BJ (cell line): ENCODE data around the gene NISCH. TPM values are rescaled to one million over a fixed set of nuclear protein-coding genes. Genes with fewer than 3 reads are reported as not detected.
A peak's percentile ranks its signal among the peaks of the same experiment; 100 is the strongest.

ENCODE experiments used
- CTCF ChIA-PET: fragments of 350-600 bp; formaldehyde crosslinking; extraction: SDS; loops from one replicate; lab custom pipeline; 2021; ENCODE audit warnings: antibody characterized with exemption, inconsistent platforms; lab: Yijun Ruan, JAX
- POLR2A ChIA-PET: fragments of 300-600 bp; sonication (Branson Sonifier 250); formaldehyde crosslinking; extraction: SDS; loops from one replicate; lab custom pipeline; 2021; ENCODE audit warnings: antibody characterized with exemption; lab: Charles Lee
- DNase-seq: peaks from one replicate; pipeline ENCODE4 v3.0.0-alpha.2; 2011; ENCODE audit warnings: low read depth
- H3K27me3 ChIP-seq: 2 replicates; pipeline ENCODE4 v1.6.0; 2011; ENCODE audit warnings: low read length; ENCODE audit not compliant: control insufficient read depth, insufficient read depth
- H3K36me3 ChIP-seq: 2 replicates; pipeline ENCODE4 v1.5.1; 2011; ENCODE audit warnings: low read length; ENCODE audit not compliant: control insufficient read depth, insufficient read depth
- H3K4me3 ChIP-seq: 2 replicates; pipeline ENCODE4 v1.5.1; 2011; ENCODE audit warnings: low read depth, mild to moderate bottlenecking, control low read depth, low read length
- CTCF ChIP-seq: IDR thresholded peaks from 2 replicates; pipeline ENCODE4 v1.5.1; 2011; ENCODE audit warnings: low read depth, mild to moderate bottlenecking, control low read depth, inconsistent platforms, low read length, moderate library complexity; ENCODE audit not compliant: insufficient read depth
- polyA plus RNA-seq: library from polyadenylated mRNA; depleted of rRNA; stranded (reverse); fragments of >200 nt; gene quantifications from 2 replicates; pipeline ENCODE4 v1.2.3, GENCODE V29; 2011

The NISCH gene
- polyA plus RNA-seq, 1 experiment, result 95.3 TPM

GRCh38 chr3:52494445-52494844, 39.0 kb downstream of the NISCH start:
- ChIA-PET POLR2A (no interaction called here), CTCF (interaction anchor here (1.0 kb wide), 1 partner anchor 66 kb away, joined by 3 read pairs; no protein-coding TSS in a partner anchor)
- H3K36me3 ChIP-seq, result peaks cover 40% of the 10 kb centered on the region
- DNase-seq, result no peak
- no peak overlapping the region for H3K4me3 ChIP-seq
- TF ChIP-seq CTCF, result no peak
- no peaks in the 10 kb centered on the region for H3K27me3 ChIP-seq

GRCh38 chr3:52494886-52495495, 39.6 kb downstream of the NISCH start, which contains the start of gene STAB1:
STAB1 (plus strand) TSS chr3:52495338; CDS start chr3:52495414, 76 bp downstream.
- ChIA-PET POLR2A (no interaction called here), CTCF (interaction anchor here (1.0 kb wide), 1 partner anchor 67 kb away, joined by 3 read pairs; no protein-coding TSS in a partner anchor)
- TF ChIP-seq CTCF, result no peak
- no peak for DNase-seq
- Histone ChIP-seq H3K27me3 (no peaks in the 10 kb centered on the region), H3K4me3 (no peak within 1 kb of the TSS), H3K36me3 (peaks cover 34% of the 10 kb centered on the region)

- peaks cover 25% of the 10 kb centered on the region for H3K36me3 ChIP-seq
- H3K27me3 ChIP-seq, result no peaks in the 10 kb centered on the region
- TF ChIP-seq CTCF, result no peak
- no peak for DNase-seq
- ChIA-PET CTCF (interaction anchor here (1.2 kb wide), 1 partner anchor 16 kb away, joined by 4 read pairs; no protein-coding TSS in a partner anchor), POLR2A (no interaction called here)
- H3K4me3 ChIP-seq, result no peak overlapping the region
Observed at GRCh38 chr3:52495777-52496602, 40.6 kb downstream of the NISCH start.

DNA sequence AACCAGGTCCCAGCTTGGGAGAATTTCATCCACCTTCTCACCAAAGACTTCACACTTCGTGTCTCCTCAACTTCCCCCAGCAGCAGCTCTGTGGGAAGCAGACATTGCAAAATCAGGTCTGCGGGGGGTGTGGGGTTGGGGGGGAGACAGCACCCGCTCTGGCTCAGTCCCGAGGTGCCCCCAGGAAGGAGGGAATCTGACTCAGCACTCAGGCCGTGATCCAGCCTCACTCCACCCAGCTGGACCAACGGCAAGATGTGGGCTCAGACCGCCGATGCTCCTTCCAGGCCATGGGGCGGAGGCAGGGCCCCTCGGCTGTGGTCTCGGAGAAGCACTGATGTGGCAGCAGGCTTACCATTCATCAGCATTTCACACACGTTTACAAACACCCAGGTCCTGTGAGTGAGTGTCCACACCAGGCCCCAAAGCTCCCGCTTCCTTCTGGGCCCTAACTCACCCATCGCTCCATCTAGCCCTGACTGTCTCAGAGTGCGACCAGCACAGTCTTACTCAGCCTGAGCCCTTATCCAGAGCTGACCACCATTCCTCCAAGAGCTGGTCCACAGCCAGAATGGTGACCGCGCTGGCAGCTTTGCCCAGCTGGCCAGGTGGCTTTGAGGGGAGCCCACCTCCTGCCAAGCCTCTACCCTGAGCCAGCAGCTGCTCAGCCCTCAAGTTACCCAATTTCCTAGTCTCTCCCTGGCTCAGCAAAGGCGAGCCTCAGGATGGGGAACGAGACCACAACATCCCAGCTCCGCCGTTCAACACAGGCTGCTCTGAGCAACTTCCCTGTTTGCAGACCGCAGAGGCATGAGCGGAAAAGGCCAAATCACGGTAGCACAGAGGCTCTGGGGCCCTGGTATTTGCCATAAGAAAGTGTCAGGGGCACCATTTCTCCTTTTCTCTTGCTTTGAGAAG, 43.0 kb downstream of the NISCH start:
- peak; percentile 14 for DNase-seq
- Histone ChIP-seq H3K36me3 (peaks cover 4% of the 10 kb centered on the region; the same call in 1 of the 2 replicates), H3K4me3 (no peak overlapping the region), H3K27me3 (no peaks in the 10 kb centered on the region)
- TF ChIP-seq CTCF, result no peak
- ChIA-PET CTCF (interaction anchor here (0.9 kb wide), 1 partner anchor 16 kb away, joined by 3 read pairs; no protein-coding TSS in a partner anchor), POLR2A (interaction anchor here (0.5 kb wide), 1 partner anchor 37 kb away, joined by 6 read pairs; no protein-coding TSS in a partner anchor)
